NOMO-1 (cell line): ENCODE measurements around the gene ARHGAP27.

Source experiments
- DNase-seq, 2 experiments: peaks; one replicate each; lab custom pipeline; 2025; ENCODE audit not compliant: unreplicated experiment in 2 of 2; lab: John Stamatoyannopoulos, UW

Gene ARHGAP27

GRCh38 chr17:45387739-45388138 is 44.9 kb downstream of the ARHGAP27 start:
- no peak for DNase-seq

- DNase-seq: peak in 1 of 2 experiments; percentile 15
These were observed 46.5 kb downstream of the ARHGAP27 start for GRCh38 chr17:45386178-45386577.

GRCh38 chr17:45385331-45385997 is 47.2 kb downstream of the ARHGAP27 start:
- peak; percentile 82 to 84 for DNase-seq

- no peak for DNase-seq
These were observed 47.8 kb downstream of the ARHGAP27 start for GRCh38 chr17:45384789-45385262.

- DNase-seq: peak; percentile 25 to 32
These were observed 48.5 kb downstream of the ARHGAP27 start for GRCh38 chr17:45384047-45384788.

- peak in 1 of 2 experiments; percentile 43 for DNase-seq
These were observed 49.7 kb downstream of the ARHGAP27 start for GRCh38 chr17:45383003-45383402.

- DNase-seq: no peak
These were observed 50.4 kb downstream of the ARHGAP27 start for GRCh38 chr17:45382226-45382625.

GRCh38 chr17:45380991-45381390 is 51.7 kb downstream of the ARHGAP27 start:
- peak in 1 of 2 experiments; percentile 30 for DNase-seq

GRCh38 chr17:45380046-45380765 is 52.5 kb downstream of the ARHGAP27 start:
- DNase-seq: no peak

GRCh38 chr17:45377401-45377800 is 55.3 kb downstream of the ARHGAP27 start:
- DNase-seq: no peak

- no peak for DNase-seq
These were observed 56.3 kb downstream of the ARHGAP27 start for GRCh38 chr17:45376171-45377005.

- no peak for DNase-seq
These were observed 58.2 kb downstream of the ARHGAP27 start for GRCh38 chr17:45374501-45374900.

- no peak for DNase-seq
These were observed 60.3 kb downstream of the ARHGAP27 start for GRCh38 chr17:45372325-45372869.

- no peak for DNase-seq
These were observed 61.0 kb downstream of the ARHGAP27 start for GRCh38 chr17:45371414-45372324.

- DNase-seq: peak; percentile 12 to 17
These were observed 61.7 kb downstream of the ARHGAP27 start for GRCh38 chr17:45370949-45371413.

GRCh38 chr17:45369421-45369820 is 63.2 kb downstream of the ARHGAP27 start:
- DNase-seq: peak in 1 of 2 experiments; percentile 35

- DNase-seq: no peak
These were observed 64.0 kb downstream of the ARHGAP27 start for GRCh38 chr17:45368651-45369050.

- DNase-seq: no peak
These were observed 65.5 kb downstream of the ARHGAP27 start for GRCh38 chr17:45367216-45367615.

- DNase-seq: no peak
These were observed 66.0 kb downstream of the ARHGAP27 start for GRCh38 chr17:45366691-45367090.
